ENCODE results near the gene DNMT3A.

DNA sequence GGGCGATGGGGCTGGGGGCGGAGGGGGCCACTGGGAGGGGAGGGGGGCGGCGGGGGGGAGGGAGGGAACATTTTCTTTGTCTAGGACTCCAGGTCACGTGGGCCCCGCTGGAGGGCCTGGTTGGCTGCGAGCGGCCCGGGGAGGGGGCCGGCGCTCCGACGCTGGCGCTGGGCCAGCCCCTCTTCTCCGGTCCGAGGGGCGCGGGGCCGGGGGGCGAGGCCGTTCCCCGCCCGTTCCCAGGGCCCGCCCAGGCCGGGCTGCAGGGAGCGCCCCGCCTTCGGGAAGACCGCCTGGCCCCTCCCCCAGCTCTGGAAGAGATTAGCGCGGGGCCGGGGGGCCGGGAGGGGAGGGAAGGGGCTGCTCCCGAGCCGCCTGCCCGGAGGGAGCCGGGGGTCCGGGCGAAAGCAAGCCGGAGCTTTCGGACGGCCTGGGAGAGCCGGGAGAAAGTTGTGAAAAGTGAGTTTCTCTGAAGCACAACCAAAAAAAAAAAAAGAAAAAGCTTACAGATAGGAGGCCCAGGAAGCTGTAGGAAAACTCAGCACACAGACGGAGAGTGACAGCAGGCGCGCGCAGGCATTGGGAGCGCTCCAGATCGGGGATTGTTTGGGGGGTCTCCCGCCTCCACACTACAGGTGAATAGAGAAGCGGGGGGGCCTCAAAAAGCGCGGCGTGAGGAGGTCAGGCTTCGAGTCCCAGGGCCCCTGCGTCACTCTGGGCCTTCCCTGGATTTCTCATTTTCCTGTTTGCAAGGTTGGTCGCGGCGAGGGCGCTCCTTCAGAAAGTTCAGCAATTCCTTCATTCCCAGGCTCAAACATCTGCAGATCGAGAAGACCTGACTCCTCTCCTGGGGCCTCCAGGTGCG lies 89.2 kb downstream of the DNMT3A start:
- TF ChIP-seq, protein P1, sequence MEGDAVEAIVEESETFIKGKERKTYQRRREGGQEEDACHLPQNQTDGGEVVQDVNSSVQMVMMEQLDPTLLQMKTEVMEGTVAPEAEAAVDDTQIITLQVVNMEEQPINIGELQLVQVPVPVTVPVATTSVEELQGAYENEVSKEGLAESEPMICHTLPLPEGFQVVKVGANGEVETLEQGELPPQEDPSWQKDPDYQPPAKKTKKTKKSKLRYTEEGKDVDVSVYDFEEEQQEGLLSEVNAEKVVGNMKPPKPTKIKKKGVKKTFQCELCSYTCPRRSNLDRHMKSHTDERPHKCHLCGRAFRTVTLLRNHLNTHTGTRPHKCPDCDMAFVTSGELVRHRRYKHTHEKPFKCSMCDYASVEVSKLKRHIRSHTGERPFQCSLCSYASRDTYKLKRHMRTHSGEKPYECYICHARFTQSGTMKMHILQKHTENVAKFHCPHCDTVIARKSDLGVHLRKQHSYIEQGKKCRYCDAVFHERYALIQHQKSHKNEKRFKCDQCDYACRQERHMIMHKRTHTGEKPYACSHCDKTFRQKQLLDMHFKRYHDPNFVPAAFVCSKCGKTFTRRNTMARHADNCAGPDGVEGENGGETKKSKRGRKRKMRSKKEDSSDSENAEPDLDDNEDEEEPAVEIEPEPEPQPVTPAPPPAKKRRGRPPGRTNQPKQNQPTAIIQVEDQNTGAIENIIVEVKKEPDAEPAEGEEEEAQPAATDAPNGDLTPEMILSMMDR (conservative IDR thresholded peaks at IDR 0.05; ENCODE audit: low read depth in 2 of 2), result no peak
- TF ChIP-seq, protein P2, sequence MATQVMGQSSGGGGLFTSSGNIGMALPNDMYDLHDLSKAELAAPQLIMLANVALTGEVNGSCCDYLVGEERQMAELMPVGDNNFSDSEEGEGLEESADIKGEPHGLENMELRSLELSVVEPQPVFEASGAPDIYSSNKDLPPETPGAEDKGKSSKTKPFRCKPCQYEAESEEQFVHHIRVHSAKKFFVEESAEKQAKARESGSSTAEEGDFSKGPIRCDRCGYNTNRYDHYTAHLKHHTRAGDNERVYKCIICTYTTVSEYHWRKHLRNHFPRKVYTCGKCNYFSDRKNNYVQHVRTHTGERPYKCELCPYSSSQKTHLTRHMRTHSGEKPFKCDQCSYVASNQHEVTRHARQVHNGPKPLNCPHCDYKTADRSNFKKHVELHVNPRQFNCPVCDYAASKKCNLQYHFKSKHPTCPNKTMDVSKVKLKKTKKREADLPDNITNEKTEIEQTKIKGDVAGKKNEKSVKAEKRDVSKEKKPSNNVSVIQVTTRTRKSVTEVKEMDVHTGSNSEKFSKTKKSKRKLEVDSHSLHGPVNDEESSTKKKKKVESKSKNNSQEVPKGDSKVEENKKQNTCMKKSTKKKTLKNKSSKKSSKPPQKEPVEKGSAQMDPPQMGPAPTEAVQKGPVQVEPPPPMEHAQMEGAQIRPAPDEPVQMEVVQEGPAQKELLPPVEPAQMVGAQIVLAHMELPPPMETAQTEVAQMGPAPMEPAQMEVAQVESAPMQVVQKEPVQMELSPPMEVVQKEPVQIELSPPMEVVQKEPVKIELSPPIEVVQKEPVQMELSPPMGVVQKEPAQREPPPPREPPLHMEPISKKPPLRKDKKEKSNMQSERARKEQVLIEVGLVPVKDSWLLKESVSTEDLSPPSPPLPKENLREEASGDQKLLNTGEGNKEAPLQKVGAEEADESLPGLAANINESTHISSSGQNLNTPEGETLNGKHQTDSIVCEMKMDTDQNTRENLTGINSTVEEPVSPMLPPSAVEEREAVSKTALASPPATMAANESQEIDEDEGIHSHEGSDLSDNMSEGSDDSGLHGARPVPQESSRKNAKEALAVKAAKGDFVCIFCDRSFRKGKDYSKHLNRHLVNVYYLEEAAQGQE (IDR thresholded peaks at IDR 0.05; ENCODE audit: unreplicated experiment), result no peak
- TF ChIP-seq POLR2AphosphoS5 (IDR thresholded peaks at IDR 0.05; ENCODE audit: low read depth), result 0 out of 2 replicates have a peak, but pooled peaks have one; percentile 1
- no peak for TF ChIP-seq EZH2 (IDR thresholded peaks at IDR 0.05; ENCODE audit: low read depth, unreplicated experiment)
- TF ChIP-seq STAT1 (IDR thresholded peaks at IDR 0.05; ENCODE audit: unreplicated experiment), result no peak

Data from GM23338 (cell line).